Peyer's patch (tissue), 4 donors: ENCODE results near the gene ACACA. TPM values are rescaled to one million over a fixed set of nuclear protein-coding genes. Genes with fewer than 3 reads are reported as not detected.

ENCODE experiments used
- DNase-seq, 3 donors: peaks; one replicate each; pipeline ENCODE4 v3.0.0-alpha.2; 2017 to 2019
- H3K27ac ChIP-seq, 4 donors: fragments of 200-600 bp; sonication (generic); one replicate each; pipeline ENCODE4 v1.5.1; 2016 to 2019
- H3K27me3 ChIP-seq, 2 donors: fragments of 200-600 bp; sonication (generic); one replicate each; pipeline ENCODE4 v1.5.1; 2019
- H3K36me3 ChIP-seq, 3 donors: fragments of 200-600 bp; sonication (generic); one replicate each; pipeline ENCODE4 v1.5.1; 2016 to 2019
- H3K4me1 ChIP-seq, 4 donors: fragments of 200-600 bp; sonication (generic); one replicate each; pipeline ENCODE4 v1.5.1; 2016 to 2019
- H3K4me3 ChIP-seq, 4 donors: fragments of 200-600 bp; sonication (generic); 1 replicate in 3 of 4; 2 replicates in 1 of 4; pipeline ENCODE4 v1.5.1; 2016 to 2019; ENCODE audit warnings: mild to moderate bottlenecking in 1 of 4
- H3K9me3 ChIP-seq, 4 donors: fragments of 200-600 bp; sonication (generic); one replicate each; pipeline ENCODE4 v1.5.1; 2016 to 2019; ENCODE audit warnings: mild to moderate bottlenecking in 1 of 4
- POLR2A ChIP-seq, 2 donors: fragments of 450-650 bp; IDR thresholded peaks; one replicate each; pipeline ENCODE4 v1.5.1; 2017; ENCODE audit warnings: antibody characterized with exemption in 2 of 2, mild to moderate bottlenecking in 2 of 2, moderate library complexity in 2 of 2
- total RNA-seq, 4 donors: library from RNA; depleted of rRNA; stranded (reverse); fragments of >200 nt; gene quantifications; one replicate each; pipeline ENCODE4 v1.1.0, GENCODE V29; 2016
- TF ChIP-seq, protein P1 (sequence below), 6 experiments: fragments of 450-650 bp in 4 of 6; fragments of 200-600 bp in 2 of 6; sonication (generic) in 1 of 6; IDR thresholded peaks; one replicate each; pipeline ENCODE4 v1.5.1; 2017 to 2019; ENCODE audit warnings: antibody characterized with exemption in 6 of 6, mild to moderate bottlenecking in 3 of 6, moderate library complexity in 1 of 6

Gene ACACA
- total RNA-seq, 4 donors from 2014 or later, result 31.7 to 71.7 (median 43.0) TPM

DNA sequence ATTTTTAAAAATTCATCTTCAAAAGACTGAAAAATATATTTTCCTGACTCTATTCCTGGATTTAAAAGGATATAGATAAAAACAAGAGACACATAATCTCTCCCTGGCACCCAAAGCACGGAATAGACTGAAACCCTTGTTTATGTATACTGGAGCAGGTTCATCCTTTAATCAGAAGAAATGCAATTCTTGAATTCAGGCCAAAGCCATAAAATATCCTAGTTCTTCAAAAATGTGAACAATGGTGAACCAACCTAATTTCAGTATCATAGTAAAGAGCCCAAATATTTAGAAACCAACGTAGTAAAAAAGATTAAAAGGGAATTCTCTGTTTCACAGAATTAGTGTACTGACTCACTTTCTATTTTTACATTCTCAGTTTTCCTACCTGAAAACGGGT, 219.4 kb downstream of the ACACA start:
- no peaks in the 10 kb centered on the region for H3K4me1 ChIP-seq
- no peak for TF ChIP-seq POLR2A (IDR thresholded peaks at IDR 0.05)
- TF ChIP-seq, protein P1, sequence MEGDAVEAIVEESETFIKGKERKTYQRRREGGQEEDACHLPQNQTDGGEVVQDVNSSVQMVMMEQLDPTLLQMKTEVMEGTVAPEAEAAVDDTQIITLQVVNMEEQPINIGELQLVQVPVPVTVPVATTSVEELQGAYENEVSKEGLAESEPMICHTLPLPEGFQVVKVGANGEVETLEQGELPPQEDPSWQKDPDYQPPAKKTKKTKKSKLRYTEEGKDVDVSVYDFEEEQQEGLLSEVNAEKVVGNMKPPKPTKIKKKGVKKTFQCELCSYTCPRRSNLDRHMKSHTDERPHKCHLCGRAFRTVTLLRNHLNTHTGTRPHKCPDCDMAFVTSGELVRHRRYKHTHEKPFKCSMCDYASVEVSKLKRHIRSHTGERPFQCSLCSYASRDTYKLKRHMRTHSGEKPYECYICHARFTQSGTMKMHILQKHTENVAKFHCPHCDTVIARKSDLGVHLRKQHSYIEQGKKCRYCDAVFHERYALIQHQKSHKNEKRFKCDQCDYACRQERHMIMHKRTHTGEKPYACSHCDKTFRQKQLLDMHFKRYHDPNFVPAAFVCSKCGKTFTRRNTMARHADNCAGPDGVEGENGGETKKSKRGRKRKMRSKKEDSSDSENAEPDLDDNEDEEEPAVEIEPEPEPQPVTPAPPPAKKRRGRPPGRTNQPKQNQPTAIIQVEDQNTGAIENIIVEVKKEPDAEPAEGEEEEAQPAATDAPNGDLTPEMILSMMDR (IDR thresholded peaks at IDR 0.05), result no peak
- no peaks in the 10 kb centered on the region for H3K9me3 ChIP-seq
- no peak for DNase-seq
- H3K27ac ChIP-seq, result no peak overlapping the region
- H3K36me3 ChIP-seq, result peaks cover 0 to 47% (median 0%) of the 10 kb centered on the region in 3 donors
- H3K4me3 ChIP-seq, result no peak overlapping the region
- H3K27me3 ChIP-seq, result no peaks in the 10 kb centered on the region

GRCh38 chr17:37182786-37183465, 223.7 kb downstream of the ACACA start:
- Histone ChIP-seq H3K4me1 (no peaks in the 10 kb centered on the region), H3K36me3 (peaks cover 0 to 34% (median 0%) of the 10 kb centered on the region in 3 donors), H3K9me3 (no peaks in the 10 kb centered on the region), H3K27ac (no peak overlapping the region), H3K27me3 (no peaks in the 10 kb centered on the region), H3K4me3 (no peak overlapping the region)
- no peak for DNase-seq
- TF ChIP-seq, protein P1 (IDR thresholded peaks at IDR 0.05), result no peak
- TF ChIP-seq POLR2A (IDR thresholded peaks at IDR 0.05), result no peak

- Histone ChIP-seq H3K27ac (no peak overlapping the region), H3K4me3 (no peak overlapping the region), H3K36me3 (peaks cover 0 to 33% (median 0%) of the 10 kb centered on the region in 3 donors), H3K27me3 (no peaks in the 10 kb centered on the region), H3K4me1 (no peaks in the 10 kb centered on the region), H3K9me3 (no peaks in the 10 kb centered on the region)
- TF ChIP-seq, protein P1 (IDR thresholded peaks at IDR 0.05), result no peak
- no peak for TF ChIP-seq POLR2A (IDR thresholded peaks at IDR 0.05)
- no peak for DNase-seq
Measured at GRCh38 chr17:37180376-37180775, 226.3 kb downstream of the ACACA start.

- Histone ChIP-seq H3K36me3 (peaks cover 0 to 34% (median 0%) of the 10 kb centered on the region in 3 donors), H3K4me3 (no peak overlapping the region), H3K27me3 (no peaks in the 10 kb centered on the region), H3K9me3 (no peaks in the 10 kb centered on the region), H3K27ac (no peak overlapping the region), H3K4me1 (no peaks in the 10 kb centered on the region)
- TF ChIP-seq POLR2A (IDR thresholded peaks at IDR 0.05), result no peak
- TF ChIP-seq, protein P1 (IDR thresholded peaks at IDR 0.05), result no peak
- DNase-seq, result no peak
Measured at GRCh38 chr17:37179893-37180292, 226.7 kb downstream of the ACACA start.

GRCh38 chr17:37177254-37177870, 229.3 kb downstream of the ACACA start:
- DNase-seq, result no peak
- H3K4me3 ChIP-seq, result no peak overlapping the region
- no peaks in the 10 kb centered on the region for H3K4me1 ChIP-seq
- TF ChIP-seq, protein P1 (IDR thresholded peaks at IDR 0.05), result no peak
- no peak for TF ChIP-seq POLR2A (IDR thresholded peaks at IDR 0.05)
- no peak overlapping the region for H3K27ac ChIP-seq
- H3K27me3 ChIP-seq, result no peaks in the 10 kb centered on the region
- peaks cover 0 to 38% (median 0%) of the 10 kb centered on the region in 3 donors for H3K36me3 ChIP-seq
- no peaks in the 10 kb centered on the region for H3K9me3 ChIP-seq
